Cardiac fibroblast (primary cell): ENCODE measurements around the gene TRPM5.

ENCODE experiments used
- DNase-seq, 2 donors: peaks; one replicate each; pipeline versions ENCODE4 v3.0.0 to v3.0.0-alpha.2; 2010; ENCODE audit warnings: low read depth in 2 of 2
- H3K4me3 ChIP-seq, 2 donors: replicated peaks in 1 of 2; 1 replicate in 1 of 2; 2 replicates in 1 of 2; pipeline ENCODE4 v1.5.1; 2011; ENCODE audit warnings: low read depth in 2 of 2, low read length in 2 of 2, mild to moderate bottlenecking in 2 of 2, moderate library complexity in 1 of 2
- TF ChIP-seq, protein P1 (sequence below): IDR thresholded peaks from one replicate; pipeline ENCODE4 v1.5.1; 2011; ENCODE audit warnings: low read depth, mild to moderate bottlenecking, low read length, inconsistent platforms

Gene TRPM5

DNA sequence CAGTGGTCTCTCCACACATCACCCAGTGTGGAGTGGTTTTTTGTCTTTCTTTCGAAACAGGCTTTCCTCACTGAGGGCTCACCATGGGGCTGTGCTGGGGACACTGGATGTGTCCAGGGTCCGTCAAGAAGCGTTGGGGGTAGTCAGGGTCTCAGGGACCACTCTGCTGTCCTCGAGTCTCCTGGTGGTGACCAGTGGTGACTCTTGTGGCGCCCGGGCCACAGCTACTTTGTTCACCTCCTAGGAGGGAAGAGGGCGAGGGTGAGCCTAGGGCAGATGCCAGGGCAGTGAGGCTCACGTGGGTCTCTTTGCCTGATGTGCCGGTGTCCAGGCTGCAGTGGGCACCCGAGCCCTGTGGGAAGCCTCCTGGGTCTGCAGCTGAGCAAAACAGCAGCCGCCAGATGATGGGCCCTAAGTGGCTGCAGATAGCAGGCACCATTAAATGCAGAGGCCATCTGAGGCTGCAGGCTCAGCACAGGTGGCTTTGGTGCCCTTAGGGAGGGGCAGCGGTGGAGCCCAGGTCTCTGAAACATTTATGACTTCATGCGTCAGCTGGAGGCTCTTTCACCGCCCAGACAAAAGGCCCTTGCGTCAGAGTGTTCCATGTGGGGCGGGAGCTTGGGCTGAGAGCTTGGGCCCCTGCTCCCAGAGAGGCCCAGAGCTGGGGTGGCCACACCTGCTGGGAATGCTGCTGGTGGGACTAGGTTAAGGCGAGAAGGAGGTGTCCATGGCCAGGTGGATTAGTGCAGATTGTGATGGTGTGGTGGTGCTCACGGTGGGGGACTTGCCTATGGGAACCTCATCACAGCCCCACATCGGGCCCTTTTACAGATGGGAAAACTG is 30.0 kb upstream of the TRPM5 start:
- TF ChIP-seq, protein P1, sequence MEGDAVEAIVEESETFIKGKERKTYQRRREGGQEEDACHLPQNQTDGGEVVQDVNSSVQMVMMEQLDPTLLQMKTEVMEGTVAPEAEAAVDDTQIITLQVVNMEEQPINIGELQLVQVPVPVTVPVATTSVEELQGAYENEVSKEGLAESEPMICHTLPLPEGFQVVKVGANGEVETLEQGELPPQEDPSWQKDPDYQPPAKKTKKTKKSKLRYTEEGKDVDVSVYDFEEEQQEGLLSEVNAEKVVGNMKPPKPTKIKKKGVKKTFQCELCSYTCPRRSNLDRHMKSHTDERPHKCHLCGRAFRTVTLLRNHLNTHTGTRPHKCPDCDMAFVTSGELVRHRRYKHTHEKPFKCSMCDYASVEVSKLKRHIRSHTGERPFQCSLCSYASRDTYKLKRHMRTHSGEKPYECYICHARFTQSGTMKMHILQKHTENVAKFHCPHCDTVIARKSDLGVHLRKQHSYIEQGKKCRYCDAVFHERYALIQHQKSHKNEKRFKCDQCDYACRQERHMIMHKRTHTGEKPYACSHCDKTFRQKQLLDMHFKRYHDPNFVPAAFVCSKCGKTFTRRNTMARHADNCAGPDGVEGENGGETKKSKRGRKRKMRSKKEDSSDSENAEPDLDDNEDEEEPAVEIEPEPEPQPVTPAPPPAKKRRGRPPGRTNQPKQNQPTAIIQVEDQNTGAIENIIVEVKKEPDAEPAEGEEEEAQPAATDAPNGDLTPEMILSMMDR, result no peak
- DNase-seq, result no peak
- no peak overlapping the region for H3K4me3 ChIP-seq

DNA sequence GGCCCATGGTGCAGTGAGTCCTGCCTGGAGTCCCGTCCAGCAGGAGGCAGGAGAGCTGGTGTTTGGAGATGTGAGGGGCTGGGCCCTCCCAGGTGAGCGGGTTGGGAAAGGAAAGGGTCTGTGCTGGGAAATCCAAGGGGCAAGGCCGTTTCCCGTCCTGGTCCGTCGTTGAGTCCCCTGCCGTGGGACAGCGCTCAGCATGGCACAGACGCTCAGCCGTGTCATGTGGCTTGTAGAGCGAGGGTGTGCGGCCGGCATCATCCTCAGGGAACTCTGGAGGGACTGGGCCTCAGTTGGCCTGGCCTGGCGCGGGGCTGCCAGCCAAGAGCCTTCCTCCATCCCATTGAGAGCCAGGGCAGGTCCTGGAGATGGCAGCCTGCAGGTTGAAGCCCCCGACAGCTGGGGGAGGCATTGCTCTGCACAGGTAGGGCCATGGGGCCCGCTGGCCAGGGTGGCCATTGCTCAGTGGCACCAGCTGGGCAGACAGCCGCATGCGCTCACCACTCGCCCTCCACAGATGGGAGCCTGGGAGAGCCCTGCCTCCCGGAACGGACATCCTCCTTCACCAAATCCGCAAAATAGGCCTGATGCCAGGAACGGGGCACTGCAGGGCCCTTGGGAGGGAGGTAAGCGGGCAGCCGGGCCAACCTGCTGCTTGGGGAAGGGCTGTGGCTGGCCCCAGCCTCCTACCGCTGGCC is 29.2 kb upstream of the TRPM5 start:
- H3K4me3 ChIP-seq, result no peak overlapping the region
- TF ChIP-seq, protein P1, result no peak
- DNase-seq, result no peak

DNA sequence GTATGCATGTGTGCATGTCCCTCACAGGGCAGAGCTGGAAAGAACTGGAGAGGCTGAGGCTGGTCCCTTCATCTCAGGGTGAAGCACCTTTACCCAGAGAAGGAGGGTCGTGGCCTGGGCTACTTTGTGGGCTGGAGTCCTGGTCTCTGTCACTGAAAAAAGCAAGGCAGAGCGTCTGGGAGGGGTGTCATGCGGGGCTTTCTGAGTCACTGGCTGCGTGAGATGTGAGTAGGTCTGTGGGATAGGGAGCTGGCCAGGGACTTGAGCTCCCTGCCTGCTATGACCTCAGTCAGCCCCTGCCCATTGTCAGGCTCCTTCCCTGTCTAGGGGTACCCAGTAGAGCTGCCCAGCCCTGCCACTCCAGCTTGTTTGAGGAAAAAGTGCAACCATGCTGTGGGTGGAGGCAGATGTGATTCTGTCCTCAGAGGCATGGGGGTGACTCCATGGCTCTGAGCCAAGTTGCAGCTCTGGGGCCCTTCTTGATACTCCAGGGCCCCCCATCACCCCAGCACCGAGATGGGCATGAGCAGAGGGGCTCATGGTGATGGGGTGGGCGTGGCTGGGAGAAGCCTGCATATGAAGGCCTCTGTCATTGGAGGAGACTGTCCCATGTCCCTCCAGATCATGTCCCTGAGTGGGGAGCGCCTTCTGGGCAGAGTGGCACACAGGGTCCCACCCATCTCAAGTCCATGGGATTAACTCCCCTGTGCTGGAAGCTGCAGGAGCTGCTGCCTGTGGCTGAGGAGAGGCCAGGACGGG is 28.3 kb upstream of the TRPM5 start:
- no peak overlapping the region for H3K4me3 ChIP-seq
- TF ChIP-seq, protein P1, result no peak
- DNase-seq, result no peak

GRCh38 chr11:2471804-2472096 is 27.4 kb upstream of the TRPM5 start:
- H3K4me3 ChIP-seq, result no peak overlapping the region
- TF ChIP-seq, protein P1, result no peak
- DNase-seq, result no peak

GRCh38 chr11:2471048-2471803 is 26.9 kb upstream of the TRPM5 start:
- no peak for DNase-seq
- H3K4me3 ChIP-seq, result no peak overlapping the region
- TF ChIP-seq, protein P1, result no peak

DNA sequence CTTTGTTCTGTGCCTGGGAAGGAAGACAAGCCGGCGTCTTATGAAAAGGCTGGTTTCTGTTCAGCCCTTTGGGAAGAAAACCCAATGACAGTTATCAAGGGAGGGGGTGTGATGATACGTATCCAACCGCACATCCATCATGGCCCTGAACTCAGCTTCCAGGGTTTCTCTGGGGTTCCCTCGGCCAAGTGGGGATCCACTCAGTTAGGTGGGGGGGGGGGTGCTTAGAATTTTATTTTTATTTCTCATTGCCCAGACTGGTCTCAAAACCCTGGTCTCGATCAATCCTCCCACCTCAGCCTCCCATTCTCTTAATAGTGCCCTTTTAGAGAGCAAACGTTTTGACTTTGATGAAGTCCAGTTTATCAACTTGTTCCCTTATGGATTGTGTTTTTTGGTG is 26.2 kb upstream of the TRPM5 start:
- H3K4me3 ChIP-seq, result no peak overlapping the region
- TF ChIP-seq, protein P1, result no peak
- DNase-seq, result no peak
